Measurements from ENCODE around the gene EXD1. TPM values are rescaled to one million over a fixed set of nuclear protein-coding genes. Genes with fewer than 3 reads are reported as not detected.

Gene EXD1
- total and polyA plus RNA-seq, 10 donors = not detected

DNA sequence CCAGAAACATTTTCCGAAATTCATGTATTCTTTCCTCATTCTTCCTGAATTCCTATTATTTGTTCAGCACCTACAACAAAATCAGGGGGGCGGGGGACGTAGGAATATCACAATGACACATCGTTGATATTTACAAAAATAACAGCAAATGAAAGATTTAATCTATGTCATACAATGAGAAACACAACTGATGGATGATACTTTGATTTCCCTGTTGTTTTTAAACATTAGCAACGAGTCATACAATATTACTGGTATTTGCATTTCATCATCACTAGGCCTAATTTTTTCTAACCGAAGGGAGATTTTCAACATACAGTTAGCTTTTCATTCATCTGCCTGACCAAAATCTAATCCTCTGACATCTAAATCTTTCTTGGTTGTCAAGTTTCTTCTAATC, 69.2 kb downstream of the EXD1 start:
- no peak for TF ChIP-seq POLR2A (IDR thresholded peaks at IDR 0.05)
- no peak for TF ChIP-seq POLR2AphosphoS5 (IDR thresholded peaks at IDR 0.05)
- TF ChIP-seq, protein P1, sequence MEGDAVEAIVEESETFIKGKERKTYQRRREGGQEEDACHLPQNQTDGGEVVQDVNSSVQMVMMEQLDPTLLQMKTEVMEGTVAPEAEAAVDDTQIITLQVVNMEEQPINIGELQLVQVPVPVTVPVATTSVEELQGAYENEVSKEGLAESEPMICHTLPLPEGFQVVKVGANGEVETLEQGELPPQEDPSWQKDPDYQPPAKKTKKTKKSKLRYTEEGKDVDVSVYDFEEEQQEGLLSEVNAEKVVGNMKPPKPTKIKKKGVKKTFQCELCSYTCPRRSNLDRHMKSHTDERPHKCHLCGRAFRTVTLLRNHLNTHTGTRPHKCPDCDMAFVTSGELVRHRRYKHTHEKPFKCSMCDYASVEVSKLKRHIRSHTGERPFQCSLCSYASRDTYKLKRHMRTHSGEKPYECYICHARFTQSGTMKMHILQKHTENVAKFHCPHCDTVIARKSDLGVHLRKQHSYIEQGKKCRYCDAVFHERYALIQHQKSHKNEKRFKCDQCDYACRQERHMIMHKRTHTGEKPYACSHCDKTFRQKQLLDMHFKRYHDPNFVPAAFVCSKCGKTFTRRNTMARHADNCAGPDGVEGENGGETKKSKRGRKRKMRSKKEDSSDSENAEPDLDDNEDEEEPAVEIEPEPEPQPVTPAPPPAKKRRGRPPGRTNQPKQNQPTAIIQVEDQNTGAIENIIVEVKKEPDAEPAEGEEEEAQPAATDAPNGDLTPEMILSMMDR (IDR thresholded peaks at IDR 0.05 in 8 of 11, conservative IDR thresholded peaks at IDR 0.05 in 3 of 11) = no peak
- H3K27ac ChIP-seq = peak overlapping the region in 4 of 8 donors; percentile 40 to 64 (median 52)
- WGBS, 5 donors = 61 to 74% (median 73%) methylated on average over 6 of the region's 6 CpGs

DNA sequence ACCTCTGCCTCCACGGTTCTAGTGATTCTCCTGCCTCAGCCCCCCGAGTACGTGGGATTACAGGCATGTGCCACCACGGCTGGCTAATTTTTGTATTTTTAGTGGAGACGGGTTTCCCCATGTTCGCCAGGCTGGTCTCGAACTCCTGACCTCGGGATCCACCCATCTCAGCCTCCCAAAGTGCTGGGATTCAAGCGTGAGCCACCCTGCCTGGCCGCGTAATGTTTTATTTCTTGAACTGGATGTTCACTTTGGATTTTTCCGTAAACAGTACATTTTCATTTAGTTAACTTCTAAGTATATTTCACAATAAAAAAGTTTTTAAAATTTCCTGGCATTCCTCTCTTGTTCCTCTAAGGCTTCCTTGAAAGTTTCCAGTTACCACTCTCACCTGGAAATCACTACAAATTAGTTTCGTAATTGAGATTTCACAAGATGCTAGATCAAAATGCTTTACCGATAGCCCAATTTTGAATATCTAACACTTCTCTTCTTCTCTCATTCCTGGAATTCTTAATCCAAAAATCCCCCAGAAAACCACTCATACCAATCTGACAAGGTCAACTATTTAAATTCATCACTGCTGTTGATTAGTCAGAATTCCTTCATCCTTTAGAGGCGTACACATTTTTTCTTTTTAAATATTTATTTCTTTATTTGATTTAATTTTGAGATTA, 69.8 kb downstream of the EXD1 start:
- no peak for TF ChIP-seq POLR2A (IDR thresholded peaks at IDR 0.05)
- TF ChIP-seq POLR2AphosphoS5 (IDR thresholded peaks at IDR 0.05) = no peak
- TF ChIP-seq, protein P1 (IDR thresholded peaks at IDR 0.05 in 8 of 11, conservative IDR thresholded peaks at IDR 0.05 in 3 of 11) = no peak
- Histone ChIP-seq H3K4me1 (peaks cover 0 to 11% (median 3%) of the 10 kb centered on the region in 6 donors), H3K27ac (peak overlapping the region in 7 of 8 donors; percentile 49 to 66 (median 58)), H3K9me3 (no peaks in the 10 kb centered on the region), H3K27me3 (replicated peaks in 1 of 7) (no peaks in the 10 kb centered on the region), H3K4me3 (no peak overlapping the region), H3K36me3 (no peaks in the 10 kb centered on the region)
- no peak for DNase-seq
- 63 to 80% (median 79%) methylated on average over 15 of the region's 15 CpGs for WGBS, 5 donors
- intact Hi-C loops (cut with DNase I; ENCODE audit: low total_unique reads) = no loop called here

More for the DNA sequence above, 69.2 kb downstream of the EXD1 start:
- DNase-seq = no peak
- Histone ChIP-seq H3K9me3 (no peaks in the 10 kb centered on the region), H3K36me3 (no peaks in the 10 kb centered on the region), H3K4me3 (no peak overlapping the region), H3K4me1 (peaks cover 0 to 11% (median 3%) of the 10 kb centered on the region in 6 donors), H3K27me3 (replicated peaks in 1 of 7) (no peaks in the 10 kb centered on the region)
- intact Hi-C loops (cut with DNase I; ENCODE audit: low total_unique reads) = no loop called here

DNA sequence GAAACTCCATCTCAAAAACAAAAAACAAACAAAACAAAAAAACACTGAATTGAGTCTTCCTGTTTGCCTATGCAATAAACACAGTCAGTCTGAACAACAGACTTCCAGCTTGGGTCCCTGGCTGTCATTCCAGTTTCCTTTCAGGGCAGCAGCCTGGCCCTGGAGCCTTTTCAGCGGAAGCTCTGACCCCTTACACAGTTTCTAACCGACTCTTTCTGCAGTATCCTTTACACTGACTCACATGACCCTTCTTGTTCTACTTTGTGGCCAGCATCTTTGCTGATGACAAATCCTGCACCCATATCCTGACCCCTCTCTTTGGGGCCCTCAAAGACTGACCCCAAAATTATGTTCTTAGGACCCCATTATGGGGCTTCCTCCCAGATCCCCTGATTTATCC, 76.1 kb downstream of the EXD1 start:
- H3K4me1 ChIP-seq = no peaks in the 10 kb centered on the region
- H3K27me3 ChIP-seq (replicated peaks in 1 of 7) = no peaks in the 10 kb centered on the region
- peak overlapping the region in 4 of 8 donors; percentile 26 to 36 (median 33) for H3K27ac ChIP-seq
- no peak for DNase-seq
- no peaks in the 10 kb centered on the region for H3K36me3 ChIP-seq
- intact Hi-C loops (cut with DNase I; ENCODE audit: low total_unique reads) = no loop called here
- H3K9me3 ChIP-seq = no peaks in the 10 kb centered on the region
- TF ChIP-seq POLR2A (IDR thresholded peaks at IDR 0.05) (no peak), POLR2AphosphoS5 (IDR thresholded peaks at IDR 0.05) (no peak)
- TF ChIP-seq, protein P1 (IDR thresholded peaks at IDR 0.05 in 8 of 11, conservative IDR thresholded peaks at IDR 0.05 in 3 of 11) = no peak
- 53 to 69% (median 65%) methylated on average over 2 of the region's 2 CpGs for WGBS, 5 donors
- H3K4me3 ChIP-seq = no peak overlapping the region

DNA sequence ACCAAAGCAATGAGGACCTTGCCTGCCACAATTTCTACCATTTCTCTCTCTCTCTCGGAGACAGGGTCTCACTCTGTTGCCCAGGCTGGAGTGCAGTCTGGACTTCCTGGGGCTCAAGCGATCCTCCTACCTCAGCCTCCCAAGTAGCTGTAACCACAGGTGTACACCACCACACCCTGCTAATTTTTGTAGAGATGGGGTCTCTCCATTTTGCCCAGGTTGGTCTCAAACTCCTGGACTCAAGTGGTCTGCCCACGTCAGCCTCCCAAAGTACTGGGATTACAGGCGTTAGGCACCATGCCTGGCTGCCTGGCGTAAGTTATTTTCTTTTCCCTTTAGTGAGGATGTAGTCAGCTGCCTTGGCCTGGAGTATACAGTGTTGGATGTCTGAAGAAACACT, 76.8 kb downstream of the EXD1 start:
- intact Hi-C loops (cut with DNase I; ENCODE audit: low total_unique reads) = no loop called here
- TF ChIP-seq POLR2AphosphoS5 (IDR thresholded peaks at IDR 0.05) (no peak), POLR2A (IDR thresholded peaks at IDR 0.05) (no peak)
- TF ChIP-seq, protein P1 (IDR thresholded peaks at IDR 0.05 in 8 of 11, conservative IDR thresholded peaks at IDR 0.05 in 3 of 11) = no peak
- no peaks in the 10 kb centered on the region for H3K27me3 ChIP-seq (replicated peaks in 1 of 7)
- DNase-seq = no peak
- 89 to 98% (median 91%) methylated on average over 5 of the region's 5 CpGs for WGBS, 5 donors
- H3K9me3 ChIP-seq = no peaks in the 10 kb centered on the region
- H3K36me3 ChIP-seq = no peaks in the 10 kb centered on the region
- H3K27ac ChIP-seq = peak overlapping the region in 4 of 8 donors; percentile 26 to 36 (median 33)
- no peak overlapping the region for H3K4me3 ChIP-seq
- no peaks in the 10 kb centered on the region for H3K4me1 ChIP-seq

Data from spleen (tissue), 11 donors.